ENCODE results near the gene SCGB2A2. TPM values are rescaled to one million over a fixed set of nuclear protein-coding genes. Genes with fewer than 3 reads are reported as not detected.

Gene SCGB2A2
- not detected in 5 replicates for total RNA-seq (2022; extraction: Qiagen RNA extraction; ENCODE audit: low read depth)

DNA sequence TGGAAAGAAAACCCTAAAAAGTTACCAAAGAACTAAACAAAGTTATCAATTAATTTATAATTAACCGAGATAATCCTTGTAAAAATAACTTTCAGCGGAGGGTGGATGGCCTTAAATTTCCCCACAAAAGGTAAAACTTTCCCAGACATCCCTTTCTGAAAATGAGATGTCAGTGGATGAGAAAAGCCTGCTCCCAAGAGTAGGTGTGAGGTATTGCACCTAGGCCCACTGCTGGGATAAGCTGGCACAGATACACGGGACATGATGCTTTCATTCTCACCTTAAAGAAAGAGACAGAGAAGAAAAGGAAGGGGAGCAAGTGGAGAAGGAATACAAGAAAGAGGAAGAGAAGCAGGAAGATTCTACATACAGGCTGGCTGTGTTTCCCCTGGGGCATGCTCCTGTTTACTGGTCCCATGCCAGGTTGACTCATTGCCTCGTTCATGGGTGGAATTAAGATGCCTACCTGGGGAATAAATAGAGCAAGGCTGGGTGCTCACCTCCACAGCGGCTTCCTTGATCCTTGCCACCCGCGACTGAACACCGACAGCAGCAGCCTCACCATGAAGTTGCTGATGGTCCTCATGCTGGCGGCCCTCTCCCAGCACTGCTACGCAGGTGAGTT, at the start of gene SCGB2A2:
Gene SCGB2A2, plus strand, starts transcription at position 505 of the 625 bp plus-strand sequence. Its CDS starts 59 bp downstream, at position 564.

GRCh38 chr11:62242021-62242420, 27.9 kb upstream of the SCGB2A2 start, which contains the start of gene SCGB1D2:
SCGB1D2 (plus strand) TSS chr11:62242239; CDS start chr11:62242308, 69 bp downstream.

DNA sequence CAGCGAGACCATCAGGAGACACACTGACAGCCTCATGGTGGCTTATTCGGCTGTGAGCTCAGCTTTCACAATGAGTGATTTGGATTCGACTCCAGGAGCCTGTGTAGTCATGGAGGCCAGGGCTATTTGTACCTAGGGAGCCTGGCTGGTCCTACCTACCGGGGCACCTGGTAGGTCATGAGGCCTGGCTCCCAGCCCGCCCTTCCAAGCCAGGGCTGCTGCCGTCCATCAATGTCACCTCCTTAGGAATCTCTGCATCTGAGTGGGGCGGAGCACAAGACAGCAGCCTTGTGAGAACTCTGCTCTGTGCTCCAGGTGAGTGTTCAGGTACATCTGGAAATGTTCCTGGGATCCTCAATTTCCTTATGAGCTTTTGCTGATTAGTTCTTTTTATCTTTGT, 29.0 kb downstream of the SCGB2A2 start, which contains the start of gene SCGB1D4:
Gene SCGB1D4, minus strand, starts transcription at position 101 of the 400 bp plus-strand sequence. Its CDS starts 65 bp downstream, at position 36.

Other genes with a start within 250 kb of the SCGB2A2 start
- gene INCENP, start 146.1 kb upstream of the SCGB2A2 start, total RNA-seq (2022; extraction: Qiagen RNA extraction; ENCODE audit: low read depth): 48.8 to 59.2 TPM (median 57.7 TPM) in 5 replicates
- gene SCGB1D1, start 79.9 kb upstream of the SCGB2A2 start, total RNA-seq (2022; extraction: Qiagen RNA extraction; ENCODE audit: low read depth): not detected in 5 replicates
- not detected in 5 replicates for gene SCGB2A1, start 61.5 kb upstream of the SCGB2A2 start, total RNA-seq (2022; extraction: Qiagen RNA extraction; ENCODE audit: low read depth)
- gene SCGB1D2, start 27.9 kb upstream of the SCGB2A2 start, total RNA-seq (2022; extraction: Qiagen RNA extraction; ENCODE audit: low read depth): not detected in 5 replicates
- gene SCGB1D4, start 28.9 kb downstream of the SCGB2A2 start, total RNA-seq (2022; extraction: Qiagen RNA extraction; ENCODE audit: low read depth): not detected in 5 replicates
- gene ASRGL1, start 67.3 kb downstream of the SCGB2A2 start, total RNA-seq (2022; extraction: Qiagen RNA extraction; ENCODE audit: low read depth): 10.1 to 16.0 TPM (median 12.6 TPM) in 5 replicates
- gene SCGB1A1, start 148.9 kb downstream of the SCGB2A2 start, total RNA-seq (2022; extraction: Qiagen RNA extraction; ENCODE audit: low read depth): not detected in 5 replicates